ENCODE data around the gene STXBP6. TPM values are rescaled to one million over a fixed set of nuclear protein-coding genes. Genes with fewer than 3 reads are reported as not detected.

Gene STXBP6
- total RNA-seq, 8 experiments from 2014 or later, result 1.0 to 13.2 (median 4.4) TPM

- 40 to 91% (median 85%) methylated on average over 1 to 3 of the region's 3 CpGs; no CpG with 5 or more reads in 4 of the 10 experiments for WGBS, 10 experiments
- H3K27ac ChIP-seq, result no peak overlapping the region
- no peaks in the 10 kb centered on the region for H3K4me1 ChIP-seq (replicated peaks in 1 of 2)
- in situ Hi-C loops (cut with MboI; ENCODE audit: low pct_unique_long_range_greater_than_20kb in 2 of 9, low sequenced_read_pairs in 9 of 9, unreplicated experiment in 9 of 9), result no loop called here
- no peak for ATAC-seq (replicated peaks in 6 of 8)
- H3K4me3 ChIP-seq, result no peak overlapping the region
Measured at GRCh38 chr14:25006031-25006430, 43.9 kb downstream of the STXBP6 start.

- H3K4me3 ChIP-seq, result no peak overlapping the region
- WGBS, 10 experiments, result 60 to 100% (median 100%) methylated on average over 1 of the region's 1 CpG; no CpG with 5 or more reads in 4 of the 10 experiments
- no peak overlapping the region for H3K27ac ChIP-seq
- H3K4me1 ChIP-seq (replicated peaks in 1 of 2), result no peaks in the 10 kb centered on the region
- in situ Hi-C loops (cut with MboI; ENCODE audit: low pct_unique_long_range_greater_than_20kb in 2 of 9, low sequenced_read_pairs in 9 of 9, unreplicated experiment in 9 of 9), result no loop called here
- no peak for ATAC-seq (replicated peaks in 6 of 8)
Measured at GRCh38 chr14:25004389-25004809, 45.5 kb downstream of the STXBP6 start.

- WGBS, 10 experiments, result 40 to 100% (median 79%) methylated on average over 1 of the region's 1 CpG; no CpG with 5 or more reads in 4 of the 10 experiments
- in situ Hi-C loops (cut with MboI; ENCODE audit: low pct_unique_long_range_greater_than_20kb in 2 of 9, low sequenced_read_pairs in 9 of 9, unreplicated experiment in 9 of 9), result no loop called here
- ATAC-seq (replicated peaks in 6 of 8), result no peak
- Histone ChIP-seq H3K4me3 (no peak overlapping the region), H3K4me1 (replicated peaks in 1 of 2) (no peaks in the 10 kb centered on the region), H3K27ac (no peak overlapping the region)
Measured at GRCh38 chr14:25003537-25003936, 46.4 kb downstream of the STXBP6 start.

- 4 to 100% (median 83%) methylated on average over 1 to 2 of the region's 2 CpGs; no CpG with 5 or more reads in 2 of the 10 experiments for WGBS, 10 experiments
- no peak overlapping the region for H3K27ac ChIP-seq
- no peaks in the 10 kb centered on the region for H3K4me1 ChIP-seq (replicated peaks in 1 of 2)
- in situ Hi-C loops (cut with MboI; ENCODE audit: low pct_unique_long_range_greater_than_20kb in 2 of 9, low sequenced_read_pairs in 9 of 9, unreplicated experiment in 9 of 9), result no loop called here
- H3K4me3 ChIP-seq, result no peak overlapping the region
- ATAC-seq (replicated peaks in 6 of 8), result peak in 1 of 8 experiments; percentile 47
Measured at GRCh38 chr14:25001601-25002000, 48.3 kb downstream of the STXBP6 start.

- ATAC-seq (replicated peaks in 6 of 8), result peak in 2 of 8 experiments; percentile 72 to 84
- no peak overlapping the region for H3K4me3 ChIP-seq
- in situ Hi-C loops (cut with MboI; ENCODE audit: low pct_unique_long_range_greater_than_20kb in 2 of 9, low sequenced_read_pairs in 9 of 9, unreplicated experiment in 9 of 9), result no loop called here
- H3K27ac ChIP-seq, result no peak overlapping the region
- no peaks in the 10 kb centered on the region for H3K4me1 ChIP-seq (replicated peaks in 1 of 2)
- 10 to 100% (median 80%) methylated on average over 1 of the region's 1 CpG; no CpG with 5 or more reads in 3 of the 10 experiments for WGBS, 10 experiments
Measured at GRCh38 chr14:25001156-25001555, 48.8 kb downstream of the STXBP6 start.

- ATAC-seq (replicated peaks in 6 of 8), result no peak
- 53 to 100% (median 91%) methylated on average over 2 to 4 of the region's 4 CpGs; no CpG with 5 or more reads in 1 of the 10 experiments for WGBS, 10 experiments
- Histone ChIP-seq H3K27ac (no peak overlapping the region), H3K4me1 (replicated peaks in 1 of 2) (no peaks in the 10 kb centered on the region), H3K4me3 (no peak overlapping the region)
- in situ Hi-C loops (cut with MboI; ENCODE audit: low pct_unique_long_range_greater_than_20kb in 2 of 9, low sequenced_read_pairs in 9 of 9, unreplicated experiment in 9 of 9), result no loop called here
Measured at GRCh38 chr14:24999157-24999556, 50.8 kb downstream of the STXBP6 start.

- no peak for ATAC-seq (replicated peaks in 6 of 8)
- H3K4me1 ChIP-seq (replicated peaks in 1 of 2), result no peaks in the 10 kb centered on the region
- no peak overlapping the region for H3K27ac ChIP-seq
- H3K4me3 ChIP-seq, result no peak overlapping the region
- in situ Hi-C loops (cut with MboI; ENCODE audit: low pct_unique_long_range_greater_than_20kb in 2 of 9, low sequenced_read_pairs in 9 of 9, unreplicated experiment in 9 of 9), result no loop called here
- WGBS, 10 experiments, result 56 to 95% (median 89%) methylated on average over 1 to 6 of the region's 6 CpGs
Measured at GRCh38 chr14:24996930-24997725, 52.8 kb downstream of the STXBP6 start.

GRCh38 chr14:24995016-24995415 is 54.9 kb downstream of the STXBP6 start:
- no peaks in the 10 kb centered on the region for H3K4me1 ChIP-seq (replicated peaks in 1 of 2)
- ATAC-seq (replicated peaks in 6 of 8), result no peak
- H3K4me3 ChIP-seq, result no peak overlapping the region
- no peak overlapping the region for H3K27ac ChIP-seq
- in situ Hi-C loops (cut with MboI; ENCODE audit: low pct_unique_long_range_greater_than_20kb in 2 of 9, low sequenced_read_pairs in 9 of 9, unreplicated experiment in 9 of 9), result no loop called here
- WGBS, 10 experiments, result 57 to 100% (median 93%) methylated on average over 1 to 4 of the region's 4 CpGs; no CpG with 5 or more reads in 2 of the 10 experiments

GRCh38 chr14:24993631-24994030 is 56.3 kb downstream of the STXBP6 start:
- Histone ChIP-seq H3K4me1 (replicated peaks in 1 of 2) (no peaks in the 10 kb centered on the region), H3K27ac (no peak overlapping the region), H3K4me3 (no peak overlapping the region)
- ATAC-seq (replicated peaks in 6 of 8), result no peak
- in situ Hi-C loops (cut with MboI; ENCODE audit: low pct_unique_long_range_greater_than_20kb in 2 of 9, low sequenced_read_pairs in 9 of 9, unreplicated experiment in 9 of 9), result no loop called here

- Histone ChIP-seq H3K4me3 (no peak overlapping the region), H3K27ac (no peak overlapping the region), H3K4me1 (replicated peaks in 1 of 2) (no peaks in the 10 kb centered on the region)
- in situ Hi-C loops (cut with MboI; ENCODE audit: low pct_unique_long_range_greater_than_20kb in 2 of 9, low sequenced_read_pairs in 9 of 9, unreplicated experiment in 9 of 9), result no loop called here
- no peak for ATAC-seq (replicated peaks in 6 of 8)
- 20 to 100% (median 88%) methylated on average over 1 to 5 of the region's 5 CpGs; no CpG with 5 or more reads in 1 of the 10 experiments for WGBS, 10 experiments
Measured at GRCh38 chr14:24992624-24993360, 57.2 kb downstream of the STXBP6 start.

- Histone ChIP-seq H3K27ac (no peak overlapping the region), H3K4me1 (replicated peaks in 1 of 2) (no peaks in the 10 kb centered on the region), H3K4me3 (no peak overlapping the region)
- in situ Hi-C loops (cut with MboI; ENCODE audit: low pct_unique_long_range_greater_than_20kb in 2 of 9, low sequenced_read_pairs in 9 of 9, unreplicated experiment in 9 of 9), result no loop called here
- ATAC-seq (replicated peaks in 6 of 8), result no peak
- 50 to 100% (median 79%) methylated on average over 1 to 5 of the region's 6 CpGs; no CpG with 5 or more reads in 3 of the 10 experiments for WGBS, 10 experiments
Measured at GRCh38 chr14:24991821-24992220, 58.1 kb downstream of the STXBP6 start.

GRCh38 chr14:24991288-24991687 is 58.7 kb downstream of the STXBP6 start:
- H3K4me1 ChIP-seq (replicated peaks in 1 of 2), result no peaks in the 10 kb centered on the region
- H3K27ac ChIP-seq, result no peak overlapping the region
- ATAC-seq (replicated peaks in 6 of 8), result peak in 3 of 8 experiments; percentile 54 to 88 (median 59)
- no peak overlapping the region for H3K4me3 ChIP-seq
- in situ Hi-C loops (cut with MboI; ENCODE audit: low pct_unique_long_range_greater_than_20kb in 2 of 9, low sequenced_read_pairs in 9 of 9, unreplicated experiment in 9 of 9), result no loop called here
- 40 to 100% (median 86%) methylated on average over 1 of the region's 1 CpG; no CpG with 5 or more reads in 3 of the 10 experiments for WGBS, 10 experiments

GRCh38 chr14:24990773-24991172 is 59.2 kb downstream of the STXBP6 start:
- ATAC-seq (replicated peaks in 6 of 8), result peak in 1 of 8 experiments; percentile 12
- Histone ChIP-seq H3K27ac (no peak overlapping the region), H3K4me1 (replicated peaks in 1 of 2) (no peaks in the 10 kb centered on the region), H3K4me3 (no peak overlapping the region)
- in situ Hi-C loops (cut with MboI; ENCODE audit: low pct_unique_long_range_greater_than_20kb in 2 of 9, low sequenced_read_pairs in 9 of 9, unreplicated experiment in 9 of 9), result no loop called here

Data from motor neuron (in vitro differentiated cells).